HCT116 (cell line): ENCODE results near the gene FRS2. TPM values are rescaled to one million over a fixed set of nuclear protein-coding genes. Genes with fewer than 3 reads are reported as not detected.
"Not testable (repeated sequence)": the region's sequence is repeated elsewhere in the genome, so short reads cannot be mapped to it uniquely, and the experiment has no call there.

ENCODE experiments used
- ATAC-seq: fragments of 200-7000 bp; cut with Tn5 transposase; 2 replicates; pipeline ENCODE4 v1.9.1; 2020; ENCODE audit warnings: mild to moderate bottlenecking, moderate library complexity
- BruUV-seq: library from RNA; stranded (reverse); fragments of 400-500 nt; replicated peaks from 2 replicates; lab custom pipeline; 2021; lab: Mats Ljungman, UMichigan
- CTCF ChIA-PET: fragments of 300-600 bp; sonication (Branson Sonifier 250); formaldehyde crosslinking; loops from one replicate; lab custom pipeline; 2021; ENCODE audit warnings: antibody characterized with exemption; lab: Charles Lee
- POLR2A ChIA-PET: fragments of 300-600, 350-600 bp; sonication (Branson Sonifier 250); formaldehyde crosslinking; loops from one replicate; lab custom pipeline; 2021; ENCODE audit warnings: antibody characterized with exemption; lab: Charles Lee
- RAD21 ChIA-PET, 2 experiments: fragments of 300-600 bp; sonication (Branson Sonifier 250); formaldehyde crosslinking; loops; one replicate each; lab custom pipeline; 2023; ENCODE audit warnings: low total read pairs in 2 of 2; ENCODE audit not compliant: uncharacterized antibody in 2 of 2, unreplicated experiment in 2 of 2, low non-redundant PET in 1 of 2; lab: Charles Lee
- DNase-seq: peaks from one replicate; pipeline ENCODE4 v3.0.0-alpha.2; 2010; ENCODE audit warnings: low read depth, low spot score
- H2AFZ ChIP-seq: fragments of 200-600 bp; shearing (Covaris generic), sonication (generic); 2 replicates; pipeline ENCODE4 v1.6.1; 2017; ENCODE audit warnings: low read depth, mixed run types, mixed read lengths, antibody characterized with exemption, low read length; ENCODE audit not compliant: poor library complexity, severe bottlenecking
- H3K27ac ChIP-seq: 2 replicates; pipeline ENCODE4 v1.5.1; 2012; ENCODE audit warnings: low read depth, low read length
- H3K27me3 ChIP-seq: fragments of 200-600 bp; sonication (generic); 2 replicates; pipeline ENCODE4 v1.6.1; 2016; ENCODE audit warnings: mixed run types, low read length, mixed read lengths; ENCODE audit not compliant: insufficient read depth
- H3K36me3 ChIP-seq, 2 experiments: fragments of 200-500 bp in 1 of 2; fragments of 200-600 bp in 1 of 2; sonication (Bioruptor generic) in 1 of 2; sonication (generic) in 1 of 2; 2 replicates each; pipeline versions ENCODE4 v1.5.1 to v1.6.1; 2014 to 2016; ENCODE audit warnings: low read length in 2 of 2, inconsistent platforms in 1 of 2, mixed read lengths in 1 of 2, mixed run types in 1 of 2; ENCODE audit not compliant: insufficient read depth in 2 of 2, control insufficient read depth in 1 of 2
- H3K4me1 ChIP-seq, 2 experiments: fragments of 200-600 bp in 1 of 2; sonication (generic) in 1 of 2; 2 replicates each; pipeline versions ENCODE4 v1.5.1 to v1.6.1; 2012 to 2017; ENCODE audit warnings: low read length in 2 of 2, inconsistent platforms in 1 of 2, mild to moderate bottlenecking in 1 of 2, mixed read lengths in 1 of 2, mixed run types in 1 of 2, moderate library complexity in 1 of 2; ENCODE audit not compliant: insufficient read depth in 2 of 2, control insufficient read depth in 1 of 2
- H3K4me2 ChIP-seq: fragments of 200-600 bp; sonication (generic); 2 replicates; pipeline ENCODE4 v1.6.1; 2017; ENCODE audit warnings: mixed run types, low read length, mixed read lengths
- H3K4me3 ChIP-seq, 2 experiments: fragments of 200-600 bp in 1 of 2; sonication (generic) in 1 of 2; replicated peaks in 1 of 2; 2 replicates each; pipeline ENCODE4 v1.5.1; 2011 to 2016; ENCODE audit warnings: low read length in 2 of 2, control low read depth in 1 of 2, low read depth in 1 of 2, mild to moderate bottlenecking in 1 of 2, mixed read lengths in 1 of 2, mixed run types in 1 of 2
- H3K79me2 ChIP-seq: fragments of 200-600 bp; sonication (generic); 2 replicates; pipeline ENCODE4 v1.6.1; 2017; ENCODE audit warnings: mild to moderate bottlenecking, mixed run types, low read length, moderate library complexity, mixed read lengths; ENCODE audit not compliant: insufficient read depth
- H3K9ac ChIP-seq: fragments of 200-600 bp; sonication (generic); 2 replicates; pipeline ENCODE4 v1.6.1; 2016; ENCODE audit warnings: low read length, mixed read lengths
- H3K9me2 ChIP-seq: fragments of 200-600 bp; sonication (generic), shearing (Covaris generic); 2 replicates; pipeline ENCODE4 v1.6.1; 2017; ENCODE audit warnings: mixed run types, mild to moderate bottlenecking, moderate library complexity; ENCODE audit not compliant: insufficient read depth
- H3K9me3 ChIP-seq, 2 experiments: fragments of 200-500 bp in 1 of 2; fragments of 200-600 bp in 1 of 2; sonication (Bioruptor generic) in 1 of 2; sonication (generic) in 1 of 2; 2 replicates each; pipeline ENCODE4 v1.6.1; 2014 to 2017; ENCODE audit warnings: low read length in 2 of 2, mixed read lengths in 2 of 2, inconsistent platforms in 1 of 2, low read depth in 1 of 2, mild to moderate bottlenecking in 1 of 2, mixed run types in 1 of 2, moderate library complexity in 1 of 2; ENCODE audit not compliant: control insufficient read depth in 1 of 2, insufficient read depth in 1 of 2
- H4K20me1 ChIP-seq: fragments of 200-600 bp; sonication (generic), shearing (Covaris generic); 2 replicates; pipeline ENCODE4 v1.6.1; 2017; ENCODE audit warnings: mixed run types, mild to moderate bottlenecking, moderate library complexity; ENCODE audit not compliant: insufficient read depth
- ATF3 ChIP-seq: IDR thresholded peaks from 2 replicates; pipeline ENCODE4 v1.6.1; 2012
- ELF1 ChIP-seq: IDR thresholded peaks from 2 replicates; pipeline ENCODE4 v1.6.1; 2012; ENCODE audit warnings: low read depth, borderline replicate concordance
- FOSL1 ChIP-seq: IDR thresholded peaks from 2 replicates; pipeline ENCODE4 v1.6.1; 2012; ENCODE audit warnings: low read depth
- REST ChIP-seq: IDR thresholded peaks from 2 replicates; pipeline ENCODE4 v1.6.1; 2012; ENCODE audit warnings: low read depth
- TCF7L2 ChIP-seq: IDR thresholded peaks from 2 replicates; pipeline ENCODE4 v1.7.0; 2011; ENCODE audit warnings: borderline replicate concordance, inconsistent platforms; ENCODE audit not compliant: insufficient read depth, insufficient read length; ENCODE audit errors: extremely low read depth
- intact Hi-C: fragments of 100-400 bp; cut with micrococcal nuclease; formaldehyde crosslinking; loops from 2 replicates; pipeline ENCODE4 v1.10.0; 2022
- total RNA-seq: library from RNA; stranded (reverse); gene quantifications from one replicate; pipeline ENCODE4 v1.2.1, GENCODE V29; 2021; ENCODE audit not compliant: unreplicated experiment
- TF ChIP-seq, protein P1 (sequence below): IDR thresholded peaks from 2 replicates; pipeline ENCODE4 v1.6.1; 2011; ENCODE audit warnings: mild to moderate bottlenecking, low read length, moderate library complexity; ENCODE audit not compliant: insufficient replicate concordance; ENCODE audit errors: extremely low read depth

The FRS2 gene
- total RNA-seq, 1 experiment from 2014 or later = 14.7 TPM

- Histone ChIP-seq H3K27ac (no peak overlapping the region), H3K27me3 (no peaks in the 10 kb centered on the region), H3K36me3 (no peaks in the 10 kb centered on the region), H3K4me3 (no peak overlapping the region), H3K9ac (no peak overlapping the region), H3K79me2 (no peaks in the 10 kb centered on the region), H3K4me1 (no peaks in the 10 kb centered on the region), H4K20me1 (no peaks in the 10 kb centered on the region)
- intact Hi-C loops = no loop called here
- no peak for DNase-seq
- TF ChIP-seq FOSL1 (no peak), REST (no peak), TCF7L2 (no peak), ATF3 (no peak), ELF1 (no peak)
- TF ChIP-seq, protein P1, sequence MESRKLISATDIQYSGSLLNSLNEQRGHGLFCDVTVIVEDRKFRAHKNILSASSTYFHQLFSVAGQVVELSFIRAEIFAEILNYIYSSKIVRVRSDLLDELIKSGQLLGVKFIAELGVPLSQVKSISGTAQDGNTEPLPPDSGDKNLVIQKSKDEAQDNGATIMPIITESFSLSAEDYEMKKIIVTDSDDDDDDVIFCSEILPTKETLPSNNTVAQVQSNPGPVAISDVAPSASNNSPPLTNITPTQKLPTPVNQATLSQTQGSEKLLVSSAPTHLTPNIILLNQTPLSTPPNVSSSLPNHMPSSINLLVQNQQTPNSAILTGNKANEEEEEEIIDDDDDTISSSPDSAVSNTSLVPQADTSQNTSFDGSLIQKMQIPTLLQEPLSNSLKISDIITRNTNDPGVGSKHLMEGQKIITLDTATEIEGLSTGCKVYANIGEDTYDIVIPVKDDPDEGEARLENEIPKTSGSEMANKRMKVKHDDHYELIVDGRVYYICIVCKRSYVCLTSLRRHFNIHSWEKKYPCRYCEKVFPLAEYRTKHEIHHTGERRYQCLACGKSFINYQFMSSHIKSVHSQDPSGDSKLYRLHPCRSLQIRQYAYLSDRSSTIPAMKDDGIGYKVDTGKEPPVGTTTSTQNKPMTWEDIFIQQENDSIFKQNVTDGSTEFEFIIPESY = no peak
- TF ChIP-seq, all 23 proteins: peak for 0
- BruUV-seq = no TSS peak
- H2AFZ ChIP-seq = no peak overlapping the region
- no peak overlapping the region for H3K4me2 ChIP-seq
- H3K9me2 ChIP-seq = no peaks in the 10 kb centered on the region
- H3K9me3 ChIP-seq = no peaks in the 10 kb centered on the region
- no peak for ATAC-seq
- ChIA-PET POLR2A (no interaction called here), RAD21 (no interaction called here), CTCF (no interaction called here)
Measured at GRCh38 chr12:69447892-69448291, 22.3 kb upstream of the FRS2 start.

DNA sequence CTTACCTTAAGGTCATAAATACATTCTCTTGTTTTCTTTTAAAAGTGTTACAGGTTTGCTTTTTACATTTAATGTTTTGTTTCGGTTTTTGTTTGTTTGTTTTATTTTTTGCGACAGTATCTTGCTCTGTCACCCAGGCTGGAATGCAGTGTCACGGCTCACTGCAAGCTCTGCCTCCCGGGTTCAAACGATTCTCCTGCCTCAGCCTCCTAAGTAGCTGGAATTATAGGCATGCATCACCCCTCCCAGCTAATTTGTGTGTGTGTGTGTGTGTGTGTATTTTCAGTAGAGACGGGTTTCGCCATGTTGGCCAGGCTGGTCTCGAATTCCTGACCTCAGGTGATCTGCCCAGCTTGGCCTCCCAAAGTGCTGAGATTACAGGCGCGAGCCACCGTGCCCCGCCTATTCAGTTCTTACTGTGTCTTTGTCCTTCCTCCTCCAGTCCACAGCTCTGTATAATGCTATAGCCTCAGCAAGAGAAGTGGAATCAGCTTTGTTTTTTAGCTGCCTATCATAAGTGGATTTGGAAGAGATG, 17.5 kb upstream of the FRS2 start:
- H2AFZ ChIP-seq, BruUV-seq, H3K79me2 ChIP-seq, CTCF ChIA-PET, H3K4me1 ChIP-seq, POLR2A ChIA-PET, intact Hi-C loops, H3K27me3 ChIP-seq, H3K9me3 ChIP-seq, H3K4me3 ChIP-seq, ATAC-seq, H3K9me2 ChIP-seq, H3K36me3 ChIP-seq, H3K9ac ChIP-seq, RAD21 ChIA-PET, DNase-seq, H3K27ac ChIP-seq, H3K4me2 ChIP-seq, H4K20me1 ChIP-seq: not testable (repeated sequence)
